Activated CD4-positive, alpha-beta T cell treated with anti-CD3 and anti-CD28 coated beads for 4 hours (primary cell): ENCODE measurements around the gene SERPINE2.

Experiments
- DNase-seq, 2 donors: peaks; one replicate each; pipeline ENCODE4 v3.0.0-alpha.2; 2020

The SERPINE2 gene

GRCh38 chr2:223971731-223972130 lies 67.4 kb downstream of the SERPINE2 start:
- no peak for DNase-seq

GRCh38 chr2:223970343-223971128 lies 68.5 kb downstream of the SERPINE2 start:
- peak; percentile 44 to 75 for DNase-seq

- DNase-seq, result no peak
Measured at GRCh38 chr2:223969856-223970255, 69.2 kb downstream of the SERPINE2 start.

GRCh38 chr2:223969315-223969714 lies 69.8 kb downstream of the SERPINE2 start:
- DNase-seq, result no peak

GRCh38 chr2:223967981-223968380 lies 71.1 kb downstream of the SERPINE2 start:
- no peak for DNase-seq

- no peak for DNase-seq
Measured at GRCh38 chr2:223959688-223960087, 79.4 kb downstream of the SERPINE2 start.

GRCh38 chr2:223957092-223957851 lies 81.8 kb downstream of the SERPINE2 start, which contains the start of gene MRPL44:
MRPL44 (plus strand) TSS chr2:223957463; CDS start chr2:223957473, 10 bp downstream.
- peak; percentile 96 for DNase-seq

- no peak for DNase-seq
Measured at GRCh38 chr2:223956300-223956699, 82.8 kb downstream of the SERPINE2 start.

- DNase-seq, result no peak
Measured at GRCh38 chr2:223954401-223954800, 84.7 kb downstream of the SERPINE2 start.

- DNase-seq, result no peak
Measured at GRCh38 chr2:223952280-223952968, 86.7 kb downstream of the SERPINE2 start.

- DNase-seq, result no peak
Measured at GRCh38 chr2:223950448-223951347, 88.4 kb downstream of the SERPINE2 start.

GRCh38 chr2:223949241-223949840 lies 89.7 kb downstream of the SERPINE2 start:
- no peak for DNase-seq

- no peak for DNase-seq
Measured at GRCh38 chr2:223947711-223948205, 91.3 kb downstream of the SERPINE2 start.

- DNase-seq, result no peak
Measured at GRCh38 chr2:223945755-223946154, 93.3 kb downstream of the SERPINE2 start.

GRCh38 chr2:223944703-223945531 lies 94.2 kb downstream of the SERPINE2 start, which contains the start of gene WDFY1:
WDFY1 (minus strand) TSS chr2:223945335; CDS start chr2:223945284, 51 bp downstream.
- peak; percentile 70 to 74 for DNase-seq

- peak in 1 of 2 donors; percentile 7 for DNase-seq
Measured at GRCh38 chr2:223944166-223944702, 94.9 kb downstream of the SERPINE2 start.

- DNase-seq, result no peak
Measured at GRCh38 chr2:223943561-223944008, 95.5 kb downstream of the SERPINE2 start.

GRCh38 chr2:223943135-223943534 lies 96.0 kb downstream of the SERPINE2 start:
- DNase-seq, result no peak

- peak; percentile 34 to 52 for DNase-seq
Measured at GRCh38 chr2:223941579-223942277, 97.4 kb downstream of the SERPINE2 start.
